Neural crest cell (in vitro differentiated cells): ENCODE measurements around the gene PRKAR1B. TPM values are rescaled to one million over a fixed set of nuclear protein-coding genes. Genes with fewer than 3 reads are reported as not detected.

Experiments used
- DNase-seq: peaks from one replicate; pipeline ENCODE4 v3.0.0; 2021; ENCODE audit warnings: low read depth, mixed read lengths, low spot score
- H3K27ac Mint-ChIP-seq: one replicate; pipeline ENCODE4 v1.8.0; 2021; ENCODE audit warnings: mild to moderate bottlenecking, mixed read lengths; ENCODE audit not compliant: unreplicated experiment
- H3K27me3 Mint-ChIP-seq: 2 replicates; pipeline ENCODE4 v1.8.0; 2021; ENCODE audit warnings: low read depth, mild to moderate bottlenecking, mixed read lengths
- H3K36me3 Mint-ChIP-seq: 2 replicates; pipeline ENCODE4 v1.8.0; 2021; ENCODE audit warnings: low read depth, mild to moderate bottlenecking, mixed read lengths
- H3K4me1 Mint-ChIP-seq: 2 replicates; pipeline ENCODE4 v1.8.0; 2021; ENCODE audit warnings: mixed read lengths
- H3K4me3 Mint-ChIP-seq: one replicate; pipeline ENCODE4 v1.8.0; 2021; ENCODE audit warnings: mild to moderate bottlenecking, mixed read lengths
- H3K9me3 Mint-ChIP-seq: 2 replicates; pipeline ENCODE4 v1.8.0; 2021; ENCODE audit warnings: mixed read lengths
- CTCF ChIP-seq: fragments of 200-600 bp; sonication (generic); conservative IDR thresholded peaks from 2 replicates; pipeline ENCODE4 v1.5.0; 2021; ENCODE audit warnings: antibody characterized with exemption, mild to moderate bottlenecking
- total RNA-seq: library from RNA; stranded (reverse); gene quantifications from 2 replicates; pipeline ENCODE4 v1.2.1, GENCODE V29; 2021

PRKAR1B gene
- total RNA-seq, 1 donor from 2014 or later = 9.5 TPM

DNA sequence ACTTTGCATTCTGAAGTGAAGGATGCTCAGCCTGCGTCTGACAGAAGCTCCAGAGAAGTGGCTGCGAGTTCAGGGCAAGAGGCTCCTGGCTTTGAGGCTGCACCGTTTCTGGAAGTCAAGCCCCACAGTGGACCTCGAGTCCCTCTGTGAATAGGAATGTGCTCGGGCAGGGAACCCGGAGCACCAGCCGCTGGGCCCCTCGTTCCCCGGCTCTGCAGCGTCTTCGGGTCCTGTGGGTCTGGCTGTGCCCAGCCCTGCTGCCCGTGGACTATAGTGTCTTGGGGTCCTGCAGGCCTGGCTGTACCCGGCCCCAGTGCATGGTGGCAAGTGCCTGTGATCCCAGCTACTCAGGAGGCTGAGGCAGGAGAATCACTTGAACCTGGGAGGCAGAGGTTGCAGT is 45.3 kb upstream of the PRKAR1B start:
- Mint-ChIP-seq H3K4me3 (no peak overlapping the region), H3K27ac (no peak overlapping the region), H3K36me3 (peaks cover 16% of the 10 kb centered on the region), H3K9me3 (no peaks in the 10 kb centered on the region), H3K4me1 (no peaks in the 10 kb centered on the region), H3K27me3 (no peaks in the 10 kb centered on the region)
- TF ChIP-seq CTCF = no peak
- no peak for DNase-seq

DNA sequence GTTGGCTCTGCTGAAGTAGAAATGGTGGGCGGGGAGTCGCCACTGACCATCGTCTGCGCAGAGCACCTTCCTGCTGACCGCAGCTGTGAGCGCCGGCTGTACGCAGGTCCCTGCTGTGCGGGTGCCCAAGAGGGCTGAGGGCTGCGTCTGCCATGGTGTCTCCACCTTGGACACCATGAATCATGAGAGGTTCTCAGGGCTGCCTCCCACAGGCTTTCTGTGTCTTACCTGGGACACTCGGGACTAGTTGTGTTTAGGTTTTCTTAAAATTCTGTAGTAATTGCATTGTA is 44.9 kb upstream of the PRKAR1B start:
- no peaks in the 10 kb centered on the region for H3K4me1 Mint-ChIP-seq
- H3K36me3 Mint-ChIP-seq = peaks cover 14% of the 10 kb centered on the region
- H3K27me3 Mint-ChIP-seq = no peaks in the 10 kb centered on the region
- H3K9me3 Mint-ChIP-seq = no peaks in the 10 kb centered on the region
- DNase-seq = no peak
- TF ChIP-seq CTCF = no peak
- H3K4me3 Mint-ChIP-seq = no peak overlapping the region
- H3K27ac Mint-ChIP-seq = no peak overlapping the region

DNA sequence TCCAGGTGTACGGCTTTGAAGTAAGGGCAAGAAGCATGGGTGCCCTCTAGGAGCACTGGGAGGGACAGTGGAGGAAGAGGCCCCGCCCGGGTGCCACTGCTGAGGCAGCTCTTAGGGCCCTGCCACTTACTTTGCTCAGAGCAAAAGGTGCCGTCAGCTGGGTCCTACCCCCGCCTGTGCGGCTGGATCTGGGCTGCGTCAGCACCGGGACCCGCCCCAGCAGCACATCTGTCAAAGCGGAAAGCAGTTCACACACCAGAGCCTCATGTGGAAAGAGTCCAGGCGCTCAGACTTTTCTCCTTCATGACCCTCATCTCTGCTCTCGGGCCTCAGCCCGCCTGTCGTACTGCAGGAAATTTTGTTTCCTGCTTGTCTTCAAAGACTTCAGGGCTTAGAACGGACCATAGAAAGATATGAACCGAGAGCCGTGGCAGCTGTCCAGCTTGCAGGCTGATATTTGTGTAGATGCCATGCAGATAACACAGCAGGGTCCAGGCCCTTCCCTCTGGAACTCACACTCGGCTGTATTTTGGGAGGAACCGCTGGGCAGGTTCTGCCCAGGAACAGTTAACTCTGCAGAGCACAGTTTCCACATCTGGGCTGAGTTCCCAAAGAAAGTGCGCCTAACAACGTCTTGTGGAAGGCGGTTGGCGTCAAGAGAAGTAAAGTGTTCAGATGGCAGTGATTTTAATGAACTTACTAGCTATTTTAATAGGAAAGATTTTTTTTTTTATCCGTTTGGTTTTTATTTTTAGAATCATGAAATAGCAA is 44.3 kb upstream of the PRKAR1B start:
- no peak for TF ChIP-seq CTCF
- Mint-ChIP-seq H3K27ac (no peak overlapping the region), H3K36me3 (peaks cover 14% of the 10 kb centered on the region), H3K4me1 (no peaks in the 10 kb centered on the region), H3K4me3 (no peak overlapping the region), H3K9me3 (no peaks in the 10 kb centered on the region), H3K27me3 (no peaks in the 10 kb centered on the region)
- DNase-seq = no peak

DNA sequence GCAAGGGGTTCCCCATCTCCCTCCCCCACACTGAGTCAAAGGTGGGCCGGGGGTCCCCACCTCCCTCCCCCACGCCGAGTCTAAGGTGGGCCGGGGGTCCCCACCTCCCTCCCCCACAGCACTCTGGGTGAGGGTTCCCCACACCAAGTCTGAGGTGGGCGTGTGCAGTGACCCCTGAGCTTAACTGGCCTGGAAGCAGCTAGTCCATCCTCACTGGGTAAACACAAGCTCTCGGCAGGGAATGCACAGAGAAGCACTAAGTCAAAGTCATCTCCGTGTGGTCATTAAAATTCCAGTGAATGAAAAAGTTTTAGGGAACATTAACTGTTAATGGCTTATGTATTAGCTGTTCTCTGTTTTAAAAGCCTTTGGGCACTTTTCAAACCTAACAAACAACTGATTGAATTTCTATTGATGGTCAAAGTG is 43.7 kb upstream of the PRKAR1B start:
- H3K4me1 Mint-ChIP-seq = no peaks in the 10 kb centered on the region
- H3K36me3 Mint-ChIP-seq = peaks cover 15% of the 10 kb centered on the region

GRCh38 chr7:770336-770735 is 43.3 kb upstream of the PRKAR1B start:
- H3K9me3 Mint-ChIP-seq = no peaks in the 10 kb centered on the region
- no peak for TF ChIP-seq CTCF
- no peaks in the 10 kb centered on the region for H3K4me1 Mint-ChIP-seq
- no peak overlapping the region for H3K4me3 Mint-ChIP-seq
- DNase-seq = no peak
- peaks cover 16% of the 10 kb centered on the region for H3K36me3 Mint-ChIP-seq
- H3K27me3 Mint-ChIP-seq = no peaks in the 10 kb centered on the region
- H3K27ac Mint-ChIP-seq = no peak overlapping the region

More for the DNA sequence above, 43.7 kb upstream of the PRKAR1B start:
- DNase-seq = no peak
- no peak overlapping the region for H3K27ac Mint-ChIP-seq
- no peaks in the 10 kb centered on the region for H3K9me3 Mint-ChIP-seq
- no peak overlapping the region for H3K4me3 Mint-ChIP-seq
- no peak for TF ChIP-seq CTCF
- H3K27me3 Mint-ChIP-seq = no peaks in the 10 kb centered on the region
